ENCODE measurements around the gene ADCY4.

The ADCY4 gene

DNA sequence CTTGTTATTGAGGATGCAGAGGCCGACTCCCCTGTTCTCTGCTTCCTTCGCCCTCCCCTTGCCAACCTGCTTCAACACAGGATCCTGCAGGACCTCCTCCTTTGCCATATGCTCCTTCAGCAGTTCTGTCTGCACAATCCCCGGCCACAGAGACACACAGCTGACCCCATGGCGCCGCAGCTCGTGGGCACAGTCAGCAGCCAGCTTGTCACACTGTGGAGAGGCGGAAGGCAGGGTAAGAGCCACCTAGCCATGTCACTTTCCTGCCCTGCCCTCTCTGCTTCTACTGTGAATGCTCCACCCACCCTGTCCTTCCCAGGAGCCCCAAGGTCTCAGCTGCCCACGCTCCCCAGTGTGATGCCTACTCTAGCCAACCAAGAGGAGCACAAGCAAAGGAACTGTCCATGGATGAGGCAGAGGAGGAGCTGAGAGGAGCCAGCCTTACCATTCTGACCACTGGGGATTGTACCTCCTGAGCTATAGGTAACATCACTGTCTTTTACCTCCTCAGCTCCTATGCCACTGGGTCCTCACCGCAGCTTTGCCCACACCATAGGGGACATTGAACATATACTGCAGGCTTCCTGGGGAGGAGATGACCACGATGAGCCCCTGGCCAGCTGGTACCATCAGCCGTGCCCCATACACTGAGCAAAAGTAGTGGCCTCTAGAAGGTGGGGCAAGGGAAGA, 42.6 kb downstream of the ADCY4 start:
- H3K4me3 ChIP-seq (ENCODE audit: low read length), result no peak overlapping the region
- TF ChIP-seq, protein P1, sequence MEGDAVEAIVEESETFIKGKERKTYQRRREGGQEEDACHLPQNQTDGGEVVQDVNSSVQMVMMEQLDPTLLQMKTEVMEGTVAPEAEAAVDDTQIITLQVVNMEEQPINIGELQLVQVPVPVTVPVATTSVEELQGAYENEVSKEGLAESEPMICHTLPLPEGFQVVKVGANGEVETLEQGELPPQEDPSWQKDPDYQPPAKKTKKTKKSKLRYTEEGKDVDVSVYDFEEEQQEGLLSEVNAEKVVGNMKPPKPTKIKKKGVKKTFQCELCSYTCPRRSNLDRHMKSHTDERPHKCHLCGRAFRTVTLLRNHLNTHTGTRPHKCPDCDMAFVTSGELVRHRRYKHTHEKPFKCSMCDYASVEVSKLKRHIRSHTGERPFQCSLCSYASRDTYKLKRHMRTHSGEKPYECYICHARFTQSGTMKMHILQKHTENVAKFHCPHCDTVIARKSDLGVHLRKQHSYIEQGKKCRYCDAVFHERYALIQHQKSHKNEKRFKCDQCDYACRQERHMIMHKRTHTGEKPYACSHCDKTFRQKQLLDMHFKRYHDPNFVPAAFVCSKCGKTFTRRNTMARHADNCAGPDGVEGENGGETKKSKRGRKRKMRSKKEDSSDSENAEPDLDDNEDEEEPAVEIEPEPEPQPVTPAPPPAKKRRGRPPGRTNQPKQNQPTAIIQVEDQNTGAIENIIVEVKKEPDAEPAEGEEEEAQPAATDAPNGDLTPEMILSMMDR (conservative IDR thresholded peaks at IDR 0.05; ENCODE audit: low read depth, low read length), result no peak

DNA sequence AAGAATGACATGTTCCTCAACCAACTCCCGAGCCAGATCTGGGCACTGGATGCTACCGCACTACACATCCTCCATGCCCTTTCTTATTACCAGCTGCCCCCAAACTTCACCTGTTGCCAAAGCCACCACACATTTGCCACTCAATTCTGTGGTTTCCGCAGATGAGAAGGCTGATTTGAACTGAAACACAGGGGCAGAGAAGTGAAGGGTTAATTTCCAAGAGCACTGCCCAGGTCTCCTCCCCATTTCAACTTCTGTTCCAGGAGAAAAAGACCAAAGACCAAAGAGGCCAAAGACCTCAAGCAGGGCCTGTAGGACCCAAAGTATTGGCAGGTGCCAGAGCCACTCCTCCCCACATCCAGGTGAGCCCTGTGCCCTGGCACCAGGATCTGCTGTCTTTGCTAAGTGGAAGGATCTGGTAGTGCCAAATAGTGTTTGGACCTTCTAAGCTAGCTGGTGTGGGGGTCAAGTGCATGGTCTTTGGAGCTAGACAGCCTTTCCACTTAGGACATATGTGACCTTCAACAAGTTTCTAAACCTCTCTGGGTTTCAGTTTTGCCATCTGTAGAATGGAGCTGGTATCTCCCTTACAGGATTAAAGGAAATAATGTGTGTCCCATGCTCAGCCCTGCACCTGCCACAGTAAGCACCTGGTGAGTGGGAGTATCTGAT, 43.3 kb downstream of the ADCY4 start:
- H3K4me3 ChIP-seq (ENCODE audit: low read length), result no peak overlapping the region
- no peak for DNase-seq (ENCODE audit: low read depth)
- TF ChIP-seq, protein P1 (conservative IDR thresholded peaks at IDR 0.05; ENCODE audit: low read depth, low read length), result no peak

More for the DNA sequence above, 42.6 kb downstream of the ADCY4 start:
- DNase-seq (ENCODE audit: low read depth), result no peak

DNA sequence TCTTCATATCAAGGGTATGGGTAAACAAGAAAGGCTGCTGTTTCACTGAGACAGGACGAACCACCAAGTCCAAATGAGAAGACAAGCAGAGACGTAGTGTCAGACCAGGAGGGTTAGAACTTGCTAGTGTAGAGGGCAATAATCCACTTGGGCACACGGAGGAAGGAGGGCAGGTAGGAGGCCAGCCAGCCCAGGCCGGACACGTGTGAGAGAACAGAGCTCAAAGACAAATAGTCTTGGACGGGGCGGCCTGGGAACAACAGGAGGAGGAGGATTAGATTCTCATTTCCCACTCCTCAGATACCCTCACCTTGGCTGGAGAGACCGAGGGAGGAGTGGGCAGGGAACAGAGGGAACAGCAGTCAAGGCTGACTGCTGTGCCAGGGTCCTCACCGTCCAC, 44.1 kb downstream of the ADCY4 start:
- DNase-seq (ENCODE audit: low read depth), result no peak
- TF ChIP-seq, protein P1 (conservative IDR thresholded peaks at IDR 0.05; ENCODE audit: low read depth, low read length), result no peak
- H3K4me3 ChIP-seq (ENCODE audit: low read length), result no peak overlapping the region

DNA sequence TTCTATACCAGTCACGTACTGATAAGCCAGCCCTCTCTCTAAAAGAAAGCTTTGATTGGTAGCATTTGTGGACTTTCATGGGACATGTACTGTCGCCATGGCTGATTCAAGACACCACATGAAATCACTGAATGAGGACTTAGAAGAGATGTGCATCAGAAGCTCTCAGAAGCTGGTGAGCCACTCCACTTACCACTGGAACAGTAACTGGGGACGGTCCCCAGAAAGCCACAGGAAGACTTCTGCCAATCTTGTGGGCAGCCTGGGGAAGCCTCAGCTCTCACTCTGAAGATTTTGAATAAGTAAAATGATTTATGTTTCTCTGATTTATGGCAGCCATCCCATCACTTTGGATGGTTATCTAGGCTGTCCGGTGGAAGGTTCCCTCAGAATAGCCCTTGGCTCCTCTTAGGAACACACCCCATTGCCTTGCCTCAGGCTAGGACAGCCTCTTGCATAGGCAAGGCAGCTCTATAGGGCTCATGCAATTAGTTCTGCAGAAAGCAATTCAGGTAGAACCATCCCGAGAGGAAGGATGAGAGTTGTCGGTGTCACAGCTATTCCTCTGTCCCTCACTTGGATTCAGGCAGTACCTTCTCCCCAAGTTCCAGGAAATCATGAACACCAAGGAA, 45.1 kb downstream of the ADCY4 start:
- no peak overlapping the region for H3K4me3 ChIP-seq (ENCODE audit: low read length)
- TF ChIP-seq, protein P1 (conservative IDR thresholded peaks at IDR 0.05; ENCODE audit: low read depth, low read length), result no peak
- no peak for DNase-seq (ENCODE audit: low read depth)

DNA sequence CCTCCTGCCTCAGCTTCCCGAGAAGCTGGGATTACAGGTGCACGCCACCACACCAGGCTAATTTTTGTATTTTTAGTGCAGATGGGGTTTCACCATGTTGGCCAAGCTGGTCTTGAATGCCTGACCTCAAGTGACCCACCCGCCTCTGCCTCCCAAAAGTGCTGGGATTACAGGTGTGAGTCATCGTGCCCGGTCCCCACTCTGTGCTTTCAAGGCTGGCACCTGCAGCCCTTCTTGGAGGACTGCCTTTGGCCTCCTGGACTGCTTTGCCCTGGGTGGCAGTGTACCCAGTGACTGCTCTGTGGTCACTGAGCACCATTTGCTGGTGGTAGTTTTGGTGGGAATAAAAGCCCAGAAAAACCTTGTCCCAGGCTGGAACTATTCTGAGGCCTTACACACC, 47.9 kb downstream of the ADCY4 start:
- no peak overlapping the region for H3K4me3 ChIP-seq (ENCODE audit: low read length)
- no peak for DNase-seq (ENCODE audit: low read depth)
- TF ChIP-seq, protein P1 (conservative IDR thresholded peaks at IDR 0.05; ENCODE audit: low read depth, low read length), result no peak

DNA sequence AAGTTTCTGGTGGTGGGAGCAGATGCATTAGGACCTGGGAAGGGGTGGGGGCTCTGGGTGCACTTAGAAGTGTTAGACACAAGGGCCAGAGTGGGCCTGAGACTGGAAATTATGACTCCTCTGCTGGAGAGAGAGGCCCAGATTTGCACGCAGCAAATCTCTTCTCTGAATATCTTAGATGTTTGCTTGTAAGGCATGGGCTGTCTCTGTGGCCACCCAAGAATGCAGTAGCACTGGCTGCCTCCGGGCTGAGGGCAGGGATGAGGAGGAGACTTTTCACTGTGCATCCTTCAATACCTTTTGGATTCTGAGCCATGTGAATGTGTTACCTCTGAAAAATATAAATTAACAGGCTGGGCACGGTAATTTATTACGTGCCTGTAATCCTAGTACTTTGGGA, 49.5 kb downstream of the ADCY4 start:
- H3K4me3 ChIP-seq (ENCODE audit: low read length), result no peak overlapping the region
- TF ChIP-seq, protein P1 (conservative IDR thresholded peaks at IDR 0.05; ENCODE audit: low read depth, low read length), result no peak
- no peak for DNase-seq (ENCODE audit: low read depth)
